Left cardiac atrium (tissue), 4 donors: ENCODE measurements around the gene EBLN2. TPM values are rescaled to one million over a fixed set of nuclear protein-coding genes. Genes with fewer than 3 reads are reported as not detected.
"Not testable (repeated sequence)": the region's sequence is repeated elsewhere in the genome, so short reads cannot be mapped to it uniquely, and the experiment has no call there.

Source experiments
- ATAC-seq, 2 donors: fragments of 200-7000 bp; cut with Tn5 transposase; one replicate each; pipeline ENCODE4 v1.9.1; 2020; ENCODE audit warnings: mild to moderate bottlenecking in 2 of 2, moderate library complexity in 2 of 2
- DNase-seq: peaks from one replicate; pipeline ENCODE4 v3.0.0-alpha.2; 2020
- intact Hi-C, 2 donors: fragments of 100-400 bp; cut with DNase I; formaldehyde crosslinking; loops; one replicate each; pipeline versions ENCODE4 v1.14.1 to v1.15.1; 2022 to 2023
- total RNA-seq, 2 donors: library from RNA; stranded (reverse); fragmentation: NEBNext Ultra II Directional; extraction: Animal tissue kit (Norgen Biotek cat#: 25700); gene quantifications; one replicate each; pipeline ENCODE4 v1.2.1, GENCODE V29; 2021
- donor health status: DM: no; HTN: yes; CAD: no.
- donor health status: DM: no; HTN: yes; CAD: no; lungs with severe emphysema.
- donor health status: DM: yes; HTN: yes; CAD: no.
- donor health status: Dilated cardiomyopathy.

EBLN2 gene
- total RNA-seq, 2 donors from 2014 or later, result 1.5 to 1.6 TPM

DNA sequence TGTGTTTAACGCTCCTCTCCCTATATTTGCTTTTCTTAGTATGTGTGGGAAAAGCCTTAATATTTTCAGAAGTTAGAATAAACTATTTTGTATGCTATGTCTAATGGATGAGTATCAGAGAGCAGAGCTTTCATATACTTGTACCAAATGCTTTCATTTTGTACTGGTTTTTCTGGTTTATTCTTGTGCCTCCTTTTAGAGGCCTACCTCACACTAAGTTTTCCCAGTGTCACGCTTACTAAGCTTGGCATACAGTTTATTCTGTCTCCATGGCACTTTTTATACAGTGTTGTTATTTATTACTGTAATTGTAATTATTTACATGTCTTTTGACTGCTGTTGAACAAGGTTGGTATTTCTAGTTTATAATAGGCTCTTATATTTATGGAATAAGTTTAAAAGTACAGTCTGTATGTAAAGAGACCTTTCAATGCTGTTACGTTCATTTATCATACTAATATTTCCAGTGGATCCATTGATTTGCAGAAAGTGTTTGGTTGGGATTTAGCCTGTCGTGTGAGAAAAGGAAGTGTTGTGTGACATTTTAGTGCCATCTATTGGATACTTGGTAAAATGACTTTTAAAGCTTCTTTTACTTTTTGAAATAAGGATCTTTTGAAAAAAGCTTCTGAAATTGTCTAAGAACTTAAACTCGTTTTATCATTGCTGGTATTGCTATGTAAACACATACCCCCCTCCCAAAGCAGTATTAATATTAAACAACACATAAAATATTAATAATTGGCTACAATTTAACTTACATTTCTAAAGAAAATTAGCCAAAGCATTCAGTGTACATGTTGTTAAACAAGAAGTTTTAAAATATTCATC lies 5.2 kb upstream of the EBLN2 start:
- intact Hi-C loops, result loop anchor here in 1 of 2 donors (2.0 to 10.0 kb wide), 2 partner anchors 51 to 117 kb away; no protein-coding TSS in a partner anchor
- ATAC-seq, result peak; percentile 34 to 48

DNA sequence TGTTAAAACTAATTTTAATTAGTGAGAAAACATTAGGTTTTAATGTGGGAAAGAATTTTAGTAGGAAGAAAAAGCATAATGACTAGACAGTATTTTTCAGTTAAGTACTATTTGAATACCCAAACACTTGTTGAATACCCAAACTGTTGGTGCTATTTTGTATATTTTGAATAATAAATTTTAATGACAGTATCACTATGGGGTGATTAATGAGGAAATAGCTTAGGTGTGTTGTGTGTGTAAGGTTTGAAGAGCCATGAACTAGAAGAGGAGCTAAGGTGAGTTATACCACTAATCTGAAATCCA lies 4.7 kb upstream of the EBLN2 start:
- intact Hi-C loops, result loop anchor here in 1 of 2 donors (2.0 to 10.0 kb wide), 2 partner anchors 52 to 118 kb away; no protein-coding TSS in a partner anchor
- ATAC-seq, result no peak

More for the DNA sequence above, 5.2 kb upstream of the EBLN2 start:
- no peak for DNase-seq

DNA sequence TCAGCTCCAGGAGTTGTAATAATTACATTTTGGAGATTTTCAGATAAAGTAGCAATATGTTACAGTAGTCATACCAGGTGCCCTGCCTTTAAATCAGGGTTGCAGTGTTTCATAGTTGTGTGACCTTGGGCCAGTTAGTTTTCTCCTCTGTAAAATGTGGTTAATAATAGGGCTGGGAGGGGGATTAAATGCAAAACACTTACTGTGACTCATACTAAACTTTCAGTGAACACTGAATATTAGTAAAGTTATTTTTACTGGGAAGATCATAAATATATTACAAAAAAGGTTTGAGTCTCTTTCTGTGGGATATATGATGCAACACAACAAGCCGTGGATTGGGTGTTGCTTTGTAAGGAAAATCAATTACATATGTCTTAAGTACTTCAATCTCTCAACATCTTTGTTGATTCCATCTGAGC lies 1.1 kb upstream of the EBLN2 start:
- intact Hi-C loops, result loop anchor here in 1 of 2 donors (5.0 kb wide), 1 partner anchor 118 kb away; no protein-coding TSS in a partner anchor
- DNase-seq (no peak), ATAC-seq (no peak)

More for the DNA sequence above, 4.7 kb upstream of the EBLN2 start:
- no peak for DNase-seq

DNA sequence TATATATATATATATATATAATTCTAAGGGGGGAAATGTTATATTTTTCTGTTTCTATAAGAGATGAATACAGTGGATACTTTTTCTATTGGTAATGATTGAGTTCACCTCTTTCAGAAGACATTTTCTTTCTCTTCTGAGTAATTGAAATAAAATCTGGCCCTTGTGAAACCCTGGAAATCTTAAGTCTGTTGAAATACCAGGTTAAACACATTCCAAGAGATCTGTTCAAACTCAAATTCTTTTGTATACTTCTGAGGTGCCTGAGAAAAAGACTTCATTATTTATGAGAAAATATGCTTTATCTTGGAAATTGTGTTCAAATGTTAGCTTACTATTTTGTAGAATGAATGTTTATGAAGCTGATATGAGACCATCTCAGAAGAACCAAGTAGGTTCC lies 4.8 kb downstream of the EBLN2 start:
- ATAC-seq, DNase-seq, intact Hi-C loops: not testable (repeated sequence)

DNA sequence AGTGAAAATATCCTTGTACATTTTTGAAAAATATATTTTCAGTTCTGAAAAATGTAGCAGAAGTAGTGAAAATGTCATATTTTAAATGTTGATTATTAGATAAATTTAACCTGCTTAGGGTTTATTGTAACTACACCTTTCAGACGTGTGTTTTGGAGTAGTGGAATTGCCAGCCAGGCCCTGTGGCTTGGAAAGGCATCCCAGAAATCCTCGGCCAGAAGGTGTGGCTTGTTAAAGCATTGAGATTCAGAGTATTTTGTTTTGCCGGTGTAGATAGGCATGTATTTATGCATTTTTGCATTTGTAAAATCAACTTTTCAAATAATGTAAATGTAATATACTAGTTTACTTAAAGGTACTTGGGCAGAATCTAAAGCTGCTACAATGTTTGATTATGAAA lies 7.0 kb downstream of the EBLN2 start:
- intact Hi-C loops, result no loop called here
- DNase-seq (no peak), ATAC-seq (no peak)

DNA sequence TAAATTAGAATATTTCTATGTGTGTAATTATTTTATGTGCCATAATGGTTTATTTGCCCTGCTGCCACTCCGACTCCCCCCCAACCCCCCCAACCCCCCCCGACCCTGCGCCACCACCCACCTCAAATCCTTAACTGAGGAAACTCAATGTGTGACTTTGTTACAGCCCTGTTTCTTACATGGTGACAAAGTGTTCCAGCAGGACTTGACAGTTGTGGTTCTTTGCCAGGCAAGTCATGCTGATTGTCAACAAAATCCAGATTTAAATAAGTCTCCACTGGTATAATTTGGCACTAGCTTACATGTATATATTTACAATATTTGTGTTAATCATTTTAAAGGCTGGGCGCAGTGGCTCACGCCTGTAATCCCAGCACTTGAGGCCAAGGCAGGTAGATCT lies 7.7 kb downstream of the EBLN2 start:
- intact Hi-C loops, result no loop called here
- no peak for ATAC-seq
- no peak for DNase-seq

DNA sequence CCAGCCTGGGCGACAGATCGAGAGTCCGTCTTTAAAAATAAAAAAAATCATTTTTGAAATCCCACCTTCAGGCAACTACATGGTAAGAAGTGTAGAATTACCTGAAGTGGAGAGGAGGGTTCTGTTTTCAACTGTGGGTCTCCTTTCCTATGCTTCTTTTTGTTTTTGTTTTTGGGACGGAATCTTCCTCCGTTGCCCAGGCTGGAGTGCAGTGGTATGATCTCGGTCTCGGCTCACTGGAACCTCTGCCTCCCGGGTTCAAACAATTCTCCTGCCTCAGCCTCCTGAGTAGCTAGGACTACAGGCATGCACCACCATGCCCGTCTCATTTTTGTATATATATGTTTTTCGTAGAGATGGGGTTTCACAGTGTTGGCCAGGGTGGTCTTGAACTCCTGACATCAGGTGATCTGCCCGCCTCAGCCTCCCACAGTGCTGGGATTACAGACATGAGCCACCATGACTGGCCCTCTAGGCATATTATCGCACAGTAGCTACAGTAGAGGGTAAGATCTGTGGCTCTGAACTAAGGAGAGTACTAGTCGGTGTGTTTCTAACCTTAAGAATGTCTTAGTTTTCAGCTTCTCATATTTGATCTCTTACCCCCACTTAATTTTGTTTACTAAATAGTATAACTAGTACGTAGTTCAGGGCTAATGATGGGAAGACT lies 8.5 kb downstream of the EBLN2 start:
- ATAC-seq (peak in 1 of 2 donors; percentile 25), DNase-seq (no peak)
- intact Hi-C loops, result no loop called here

DNA sequence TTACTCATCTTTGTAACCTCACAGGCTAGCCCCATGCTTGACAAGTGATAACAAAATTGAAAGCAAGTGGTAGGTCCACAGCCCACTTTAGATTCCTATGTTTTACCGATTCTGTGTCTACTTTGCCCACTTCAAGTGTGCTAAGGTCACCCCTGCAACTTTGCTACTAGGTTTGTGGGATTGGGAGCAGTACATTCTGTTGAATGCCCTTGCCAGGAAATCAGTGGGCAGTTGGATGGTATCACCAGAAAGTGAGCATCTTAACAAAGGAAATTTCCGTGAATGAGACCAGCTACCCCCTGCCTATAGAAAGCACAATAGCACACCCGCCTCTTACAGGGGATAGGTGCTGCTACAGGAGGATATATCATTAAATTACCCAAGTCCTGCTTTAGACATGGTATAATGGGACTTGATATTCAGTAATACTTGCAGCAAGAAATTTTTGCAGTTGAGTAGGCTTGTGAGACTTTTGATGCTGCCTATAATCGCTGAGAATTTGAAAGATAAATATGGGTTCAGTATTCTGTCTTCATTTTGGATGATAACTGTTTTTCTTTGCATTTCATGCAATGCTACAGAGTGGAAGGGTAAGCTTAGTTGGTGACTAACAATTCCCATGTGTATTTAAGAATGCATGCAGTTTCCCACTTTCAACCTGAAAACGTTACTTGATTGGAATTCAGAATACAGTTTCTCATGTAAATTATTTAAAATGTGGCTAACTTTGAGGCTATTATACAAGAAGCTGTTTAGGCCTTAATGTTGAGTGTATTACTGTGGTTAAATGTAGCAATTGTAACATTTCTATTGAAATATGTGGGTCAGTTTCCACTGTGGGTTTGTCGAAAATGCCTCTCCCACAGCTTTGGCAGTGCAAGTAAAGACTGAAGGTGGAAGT lies 9.5 kb downstream of the EBLN2 start:
- intact Hi-C loops, result no loop called here
- ATAC-seq, result peak in 1 of 2 donors; percentile 10
- no peak for DNase-seq

DNA sequence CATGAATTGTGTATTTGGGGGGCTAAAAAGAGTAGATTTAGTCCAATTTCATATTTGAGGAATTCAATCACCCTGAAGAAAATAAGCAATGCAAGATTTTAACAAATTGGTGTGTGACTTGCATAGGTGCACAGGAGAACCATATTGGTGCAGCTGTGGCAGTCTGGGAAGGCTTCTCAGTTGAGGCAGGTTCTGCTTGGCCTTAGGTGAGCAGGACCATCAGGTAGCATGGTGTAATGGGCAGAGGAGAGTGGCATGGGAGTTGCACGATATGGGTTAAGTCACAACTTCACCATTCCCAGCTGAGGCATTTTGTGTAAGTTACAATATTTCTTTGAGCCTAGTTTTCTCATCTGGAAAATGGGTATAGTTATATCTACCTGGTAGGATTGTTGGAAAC lies 10.5 kb downstream of the EBLN2 start:
- intact Hi-C loops, result no loop called here
- DNase-seq, result no peak
- no peak for ATAC-seq

DNA sequence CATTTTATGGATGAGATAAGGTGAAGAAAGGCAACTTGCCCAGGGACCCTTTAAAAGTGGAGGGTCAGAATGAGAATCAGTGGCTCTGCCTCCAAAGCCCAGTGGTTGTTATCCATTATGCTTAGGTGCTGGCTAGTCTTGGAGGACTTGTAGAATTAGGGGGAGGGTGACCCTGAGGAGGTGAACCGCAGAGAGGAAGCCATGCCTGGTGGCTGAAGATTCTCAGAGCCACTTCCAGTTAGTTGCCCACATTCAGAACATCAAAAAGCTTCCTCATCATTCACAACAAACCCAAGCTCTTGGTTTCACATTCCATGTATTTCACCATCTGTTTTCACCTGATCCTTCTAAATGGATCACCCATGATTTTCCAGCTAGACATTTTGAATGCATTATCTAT lies 11.2 kb downstream of the EBLN2 start:
- ATAC-seq (no peak), DNase-seq (no peak)
- intact Hi-C loops, result no loop called here

DNA sequence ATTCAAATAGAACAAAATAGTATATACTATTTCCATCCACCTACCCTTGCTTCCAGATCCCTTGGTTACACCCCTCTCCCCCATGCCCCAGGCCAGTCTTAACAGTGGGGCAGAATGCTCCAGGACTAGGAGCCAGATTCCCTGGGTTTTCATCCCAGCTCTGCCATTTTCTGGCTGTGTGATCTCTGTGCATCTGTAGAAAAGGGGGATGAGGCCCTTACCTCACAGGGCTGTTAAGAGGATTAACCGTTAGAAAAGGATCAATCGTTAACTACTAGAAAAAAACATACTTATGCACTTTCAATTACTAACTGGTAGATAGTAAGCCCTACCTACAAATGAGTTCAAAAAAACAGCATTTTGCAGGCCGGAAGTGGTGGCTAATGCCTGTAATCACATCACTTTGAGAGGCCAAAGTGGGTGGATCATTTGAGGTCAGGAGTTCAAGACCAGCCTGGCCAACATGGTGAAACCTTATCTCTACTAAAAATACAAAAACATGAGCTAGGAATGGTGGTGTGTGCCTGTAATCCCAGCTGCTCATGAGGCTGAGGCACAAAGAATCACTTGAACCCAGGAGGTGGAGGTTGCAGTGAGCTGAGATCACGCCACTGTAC lies 11.7 kb downstream of the EBLN2 start:
- intact Hi-C loops, result no loop called here
- ATAC-seq (no peak), DNase-seq (no peak)

DNA sequence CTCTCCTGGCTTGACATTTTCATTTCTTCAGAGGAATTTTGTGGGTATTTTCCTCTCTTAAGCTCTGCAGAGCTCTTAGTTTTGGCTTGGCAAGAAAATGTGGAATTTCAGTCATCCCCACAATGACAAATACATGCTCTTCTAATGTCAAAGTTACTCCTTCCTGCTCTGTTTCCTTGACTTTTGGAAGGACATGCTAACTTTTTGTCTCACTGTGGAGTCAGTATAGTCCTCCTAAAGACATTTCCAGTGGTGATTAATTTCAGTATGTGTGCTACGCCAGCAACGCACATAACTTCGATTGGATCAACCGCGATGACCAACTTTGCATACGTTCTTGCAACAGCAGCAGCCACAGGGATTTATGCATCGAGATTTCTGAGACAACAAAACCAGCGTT lies 13.3 kb downstream of the EBLN2 start:
- intact Hi-C loops, result no loop called here
- no peak for DNase-seq

DNA sequence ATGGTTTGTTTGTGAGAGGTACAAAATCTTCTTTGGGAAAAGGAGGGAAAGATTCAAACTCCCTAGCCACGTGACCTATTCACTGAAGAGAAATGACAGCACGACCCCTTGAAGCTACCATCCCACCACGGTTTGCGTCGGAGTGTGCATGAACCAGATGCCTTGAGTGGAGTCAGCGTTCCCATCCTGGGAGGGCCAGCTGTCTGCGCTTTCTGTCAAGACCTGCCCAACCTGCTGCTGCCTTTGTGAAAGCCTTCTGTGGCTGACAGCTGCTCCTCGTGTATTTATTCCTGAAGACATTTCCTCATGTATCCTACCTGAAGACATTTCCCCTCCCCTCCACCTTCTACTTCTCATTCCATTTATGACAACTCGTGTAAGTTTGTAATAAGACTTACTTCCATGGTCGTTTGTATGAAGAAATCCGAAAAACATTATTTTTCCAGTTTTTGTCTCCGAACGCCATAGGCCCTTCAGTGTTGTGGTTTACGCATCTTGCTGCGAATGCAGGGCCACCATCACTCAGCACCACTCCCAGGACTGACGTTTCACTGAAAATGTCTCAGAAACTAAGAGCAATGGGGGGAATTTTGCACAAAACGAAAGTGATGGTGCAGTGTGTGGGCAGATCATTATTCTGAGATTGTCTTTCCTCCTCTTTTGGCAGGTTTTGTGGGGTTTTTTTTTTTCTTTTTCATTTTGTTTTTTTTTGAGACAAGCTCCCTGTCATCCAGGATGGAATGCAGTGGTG lies 18.9 kb downstream of the EBLN2 start:
- peak in 1 of 2 donors; percentile 49 for ATAC-seq
- DNase-seq, result no peak
- intact Hi-C loops, result loop anchor here (5.0 to 10.0 kb wide), 5 partner anchors 146 to 1366 kb away; no protein-coding TSS in a partner anchor

More for the DNA sequence above, 13.3 kb downstream of the EBLN2 start:
- ATAC-seq, result no peak

DNA sequence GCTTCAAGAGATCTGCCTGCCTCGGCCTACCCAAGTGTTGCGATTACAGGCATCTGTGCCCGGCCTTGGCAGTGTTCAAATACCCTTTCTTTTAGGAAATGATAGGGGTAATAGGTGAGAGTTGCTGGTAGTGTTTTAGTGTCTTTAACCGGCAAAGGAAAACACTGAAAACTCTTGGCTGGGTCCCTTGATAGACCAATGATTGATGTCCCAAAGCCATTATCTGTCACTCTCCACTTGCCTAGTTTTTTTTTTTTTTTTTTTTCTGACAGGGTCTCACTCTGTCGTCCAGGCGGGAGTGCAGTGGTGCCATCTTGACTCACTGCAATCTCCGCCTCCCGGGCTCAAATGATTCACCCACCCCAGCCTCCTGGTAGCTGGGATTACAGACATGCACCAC lies 19.7 kb downstream of the EBLN2 start:
- DNase-seq (no peak), ATAC-seq (no peak)
- intact Hi-C loops, result loop anchor here (5.0 to 10.0 kb wide), 5 partner anchors 146 to 1366 kb away; no protein-coding TSS in a partner anchor

DNA sequence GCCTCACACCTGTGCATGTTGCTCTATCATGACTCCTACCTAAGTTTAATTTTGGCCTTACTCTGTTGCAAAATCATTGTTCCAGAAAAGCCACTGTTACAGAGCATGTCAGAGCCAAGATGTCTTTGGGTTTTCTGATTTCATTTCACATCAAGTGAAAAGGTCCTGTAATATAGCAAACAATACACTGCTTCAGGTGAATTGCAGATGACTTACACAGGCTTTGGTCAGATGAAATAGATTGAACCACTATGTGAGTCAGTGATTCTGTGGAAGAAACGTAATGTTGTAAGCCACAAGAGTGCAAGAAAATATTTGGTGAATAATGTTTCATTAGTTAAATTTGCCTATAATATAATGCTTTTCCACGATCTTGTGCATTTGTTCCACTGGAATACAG lies 22.7 kb downstream of the EBLN2 start:
- ATAC-seq, result no peak
- intact Hi-C loops, result loop anchor here (5.0 to 10.0 kb wide), 5 partner anchors 149 to 1369 kb away; no protein-coding TSS in a partner anchor
- DNase-seq, result no peak

DNA sequence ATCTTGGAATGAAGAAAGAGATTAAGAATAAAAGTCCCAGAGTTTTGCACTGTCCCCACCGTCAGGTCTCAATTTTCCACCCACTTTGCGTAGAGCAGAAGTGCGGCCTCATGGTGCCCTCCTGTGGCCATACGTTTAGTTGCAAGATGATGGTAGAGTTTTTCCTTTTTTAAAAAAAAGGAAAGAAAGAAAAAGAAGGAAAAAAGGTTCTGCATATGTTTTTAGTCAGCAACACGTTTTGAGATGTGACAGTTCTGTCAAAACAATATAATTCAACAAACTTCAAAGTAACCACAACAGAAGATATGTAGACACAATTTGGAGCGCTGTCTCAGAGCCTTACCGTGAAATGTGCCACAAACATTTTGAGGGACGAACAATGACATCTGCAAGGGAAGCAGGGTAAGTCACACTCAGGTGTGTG lies 24.6 kb downstream of the EBLN2 start:
- DNase-seq, result peak; percentile 50
- intact Hi-C loops, result loop anchor here (10.0 kb wide), 4 partner anchors 151 to 1371 kb away; no protein-coding TSS in a partner anchor
- peak; percentile 63 to 72 for ATAC-seq

DNA sequence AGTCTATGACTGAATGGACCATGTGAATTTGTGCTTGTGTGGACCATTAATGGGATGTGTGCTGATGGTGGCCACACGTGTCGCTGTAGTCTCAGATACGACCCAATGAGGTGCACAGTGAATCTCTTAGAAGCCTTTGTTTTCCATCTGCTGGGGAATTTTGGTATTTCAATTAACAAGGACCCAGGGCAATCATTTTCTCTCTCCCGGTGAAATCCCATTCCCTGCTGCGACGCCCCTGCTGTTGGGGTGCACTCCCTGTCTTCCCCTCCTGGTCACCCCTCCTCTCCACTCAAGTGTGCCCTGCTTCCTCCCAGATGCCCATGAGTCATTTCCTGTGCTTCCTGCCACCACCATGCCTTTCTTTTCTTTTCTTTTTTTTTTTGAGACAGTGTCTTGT lies 32.7 kb downstream of the EBLN2 start:
- ATAC-seq (peak in 1 of 2 donors; percentile 18), DNase-seq (no peak)
- intact Hi-C loops, result no loop called here

DNA sequence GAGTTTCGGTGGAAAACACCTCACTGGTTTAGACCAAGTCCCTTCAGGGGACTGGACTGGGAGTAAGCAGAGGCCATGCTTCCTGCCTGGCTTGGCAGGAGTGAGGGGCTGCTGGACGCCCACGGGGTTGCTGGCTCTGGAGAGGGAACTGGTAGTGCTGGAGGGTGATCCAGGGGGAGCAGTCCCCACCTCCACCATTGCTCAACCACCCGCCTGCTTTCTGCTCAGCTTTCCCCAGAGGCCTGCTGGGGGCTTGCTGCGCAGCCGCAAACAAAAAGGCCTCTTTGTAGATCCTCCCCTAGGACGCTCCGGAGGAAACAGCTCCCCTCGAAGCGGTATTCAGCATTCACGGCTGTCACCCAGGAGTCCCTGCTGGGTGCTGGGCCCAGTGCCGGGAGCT lies 33.5 kb downstream of the EBLN2 start:
- intact Hi-C loops, result no loop called here
- DNase-seq, result no peak
- ATAC-seq, result peak; percentile 38 to 64
